Activated T-helper 17 cell treated with anti-CD3 and anti-CD28 coated beads, Interleukin-2, amount 50 U/mL, for 72 hours (primary cell): ENCODE results near the gene GNAO1. TPM values are rescaled to one million over a fixed set of nuclear protein-coding genes. Genes with fewer than 3 reads are reported as not detected.

ENCODE experiments used
- ATAC-seq: fragments of 150-1000 bp; cut with Tn5 transposase; replicated peaks from 2 replicates; pipeline ENCODE4 v1.10.0; 2021; ENCODE audit warnings: mild to moderate bottlenecking, moderate library complexity
- H3K27ac Mint-ChIP-seq: one replicate; pipeline ENCODE4 v1.8.0; 2022; ENCODE audit warnings: mixed read lengths
- H3K27me3 Mint-ChIP-seq: one replicate; pipeline ENCODE4 v1.8.0; 2022; ENCODE audit warnings: mixed read lengths
- H3K36me3 Mint-ChIP-seq: one replicate; pipeline ENCODE4 v1.8.0; 2022; ENCODE audit warnings: low read depth, mild to moderate bottlenecking, mixed read lengths
- H3K4me1 Mint-ChIP-seq: one replicate; pipeline ENCODE4 v1.8.0; 2022; ENCODE audit warnings: mixed read lengths
- H3K4me3 Mint-ChIP-seq: one replicate; pipeline ENCODE4 v1.8.0; 2022; ENCODE audit warnings: mild to moderate bottlenecking, mixed read lengths
- H3K9me3 Mint-ChIP-seq: one replicate; pipeline ENCODE4 v1.8.0; 2022; ENCODE audit warnings: mixed read lengths
- total RNA-seq, 2 donors: library from RNA; stranded (reverse); gene quantifications; one replicate each; pipeline ENCODE4 v1.2.3, GENCODE V29; 2022

The GNAO1 gene
- total RNA-seq, 2 donors from 2014 or later = 0.41 to 0.74 TPM

DNA sequence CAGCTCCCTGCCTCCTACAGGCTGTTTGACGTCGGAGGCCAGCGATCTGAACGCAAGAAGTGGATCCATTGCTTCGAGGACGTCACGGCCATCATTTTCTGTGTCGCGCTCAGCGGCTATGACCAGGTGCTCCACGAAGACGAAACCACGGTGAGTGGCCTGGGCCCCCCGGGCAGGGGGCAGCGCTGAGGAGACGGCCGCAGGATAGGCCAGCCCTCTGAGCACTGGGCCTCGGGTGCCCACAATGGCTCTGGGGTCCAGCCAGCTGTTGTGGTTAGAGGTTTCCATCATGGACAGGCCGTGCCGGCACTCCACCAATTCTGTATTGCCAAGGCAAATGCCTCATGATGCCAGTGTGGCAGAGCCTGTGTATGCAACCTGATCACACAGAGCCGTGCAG, 145.4 kb downstream of the GNAO1 start:
- H3K9me3 Mint-ChIP-seq = no peaks in the 10 kb centered on the region
- no peak overlapping the region for H3K4me3 Mint-ChIP-seq
- ATAC-seq = no peak
- no peaks in the 10 kb centered on the region for H3K27me3 Mint-ChIP-seq
- no peaks in the 10 kb centered on the region for H3K36me3 Mint-ChIP-seq
- H3K4me1 Mint-ChIP-seq = no peaks in the 10 kb centered on the region
- H3K27ac Mint-ChIP-seq = no peak overlapping the region

DNA sequence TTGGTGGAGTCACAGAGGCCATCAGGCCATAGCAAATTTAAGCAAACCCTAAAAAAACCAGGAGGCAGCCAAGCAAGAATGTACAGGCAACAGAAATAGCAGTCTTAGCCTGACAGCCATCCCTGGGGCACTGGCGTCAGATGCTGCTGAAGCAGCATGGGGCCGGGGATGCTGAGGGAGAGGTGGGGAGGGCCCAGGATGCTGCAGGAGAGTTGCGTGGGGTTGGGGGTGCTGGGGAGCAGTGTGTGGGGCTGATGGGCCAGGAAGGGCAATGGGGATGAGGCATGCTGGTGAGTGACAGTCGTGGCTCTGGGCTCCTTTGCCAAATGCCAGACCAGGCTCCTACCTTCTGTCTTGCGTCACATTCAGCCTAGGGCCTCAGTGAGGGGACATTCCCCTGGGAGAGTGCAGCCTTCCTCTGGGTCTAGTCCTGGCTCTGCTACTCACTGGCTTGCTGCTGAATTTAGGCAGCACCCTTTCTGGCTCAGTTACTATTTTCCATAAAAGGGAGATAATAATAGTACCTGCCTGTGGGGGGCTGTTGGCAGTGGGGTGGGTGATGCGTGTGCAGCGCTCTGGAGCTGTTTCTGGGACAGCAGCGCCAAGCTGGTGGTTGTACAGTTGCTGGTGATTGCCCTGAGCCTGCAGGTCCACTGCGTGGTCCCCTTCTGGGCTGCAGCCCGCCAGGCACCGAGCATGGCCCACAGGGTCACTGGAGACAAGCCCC, 146.0 kb downstream of the GNAO1 start:
- Mint-ChIP-seq H3K4me1 (no peaks in the 10 kb centered on the region), H3K9me3 (no peaks in the 10 kb centered on the region), H3K27ac (peak overlapping the region; percentile 33), H3K4me3 (no peak overlapping the region), H3K36me3 (no peaks in the 10 kb centered on the region), H3K27me3 (no peaks in the 10 kb centered on the region)
- ATAC-seq = no peak

DNA sequence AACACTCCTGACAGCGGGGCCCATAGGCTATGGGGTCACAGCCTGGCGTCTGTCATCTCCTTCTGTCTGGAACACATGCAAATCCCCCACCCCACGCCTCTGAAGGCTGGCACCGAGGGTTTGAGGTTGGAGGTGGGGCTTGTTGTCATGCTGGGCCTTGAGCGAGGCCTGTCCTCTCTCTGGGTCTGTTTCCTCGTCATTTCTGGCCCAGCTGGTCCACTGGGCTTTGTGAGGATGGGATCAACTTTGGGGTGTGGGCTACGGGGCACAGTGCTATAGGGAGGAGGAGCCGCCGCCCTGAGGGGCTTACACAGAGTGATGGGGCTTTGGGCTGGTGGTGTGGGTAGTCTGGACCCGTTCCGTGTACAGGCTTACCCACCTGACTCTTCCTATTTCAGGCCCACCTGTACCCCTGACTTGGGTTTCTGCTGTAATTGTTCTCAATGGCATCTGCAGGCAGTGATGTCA, 146.6 kb downstream of the GNAO1 start:
- Mint-ChIP-seq H3K27ac (peak overlapping the region; percentile 33), H3K4me1 (no peaks in the 10 kb centered on the region), H3K27me3 (no peaks in the 10 kb centered on the region), H3K36me3 (no peaks in the 10 kb centered on the region), H3K4me3 (no peak overlapping the region), H3K9me3 (no peaks in the 10 kb centered on the region)
- no peak for ATAC-seq

DNA sequence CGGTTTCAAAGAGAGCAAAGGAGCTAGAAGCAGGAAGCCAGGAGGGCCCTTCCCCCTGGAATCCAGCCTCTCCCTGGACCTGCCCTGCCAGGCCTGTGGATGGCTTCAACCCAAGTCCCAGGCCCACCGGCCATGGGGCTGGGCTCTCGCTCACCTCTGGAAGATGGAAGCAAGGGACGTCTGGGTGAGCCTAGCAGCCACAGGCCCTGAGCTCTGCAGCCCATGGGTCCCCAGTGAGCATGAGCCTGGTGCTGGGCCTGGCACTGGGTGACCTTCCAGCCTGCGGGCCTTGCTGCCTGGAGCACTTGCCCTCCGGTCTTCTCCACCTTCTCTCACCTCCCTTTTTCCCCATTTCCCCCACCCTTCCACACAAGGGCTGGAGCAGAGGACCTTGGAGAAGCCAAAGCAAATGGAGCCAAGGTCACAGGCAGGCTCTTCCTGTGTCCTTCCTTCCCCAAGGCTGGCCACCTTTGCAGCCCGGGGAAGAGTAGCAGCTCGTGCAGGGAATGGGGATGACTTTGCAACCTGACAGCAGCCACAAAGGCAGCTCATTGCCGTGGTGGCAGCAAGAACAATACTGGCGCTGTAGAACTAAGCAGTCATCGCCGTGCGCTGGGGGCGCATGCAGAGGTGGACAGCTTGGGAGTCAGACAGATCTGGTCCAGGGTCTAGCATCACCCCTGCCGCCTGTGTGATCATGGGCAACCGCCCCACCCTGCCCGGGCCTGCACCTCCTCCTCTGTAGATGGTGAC, 147.5 kb downstream of the GNAO1 start:
- H3K9me3 Mint-ChIP-seq = no peaks in the 10 kb centered on the region
- no peaks in the 10 kb centered on the region for H3K36me3 Mint-ChIP-seq
- H3K4me1 Mint-ChIP-seq = no peaks in the 10 kb centered on the region
- ATAC-seq = no peak
- H3K27me3 Mint-ChIP-seq = no peaks in the 10 kb centered on the region
- no peak overlapping the region for H3K27ac Mint-ChIP-seq
- H3K4me3 Mint-ChIP-seq = no peak overlapping the region

DNA sequence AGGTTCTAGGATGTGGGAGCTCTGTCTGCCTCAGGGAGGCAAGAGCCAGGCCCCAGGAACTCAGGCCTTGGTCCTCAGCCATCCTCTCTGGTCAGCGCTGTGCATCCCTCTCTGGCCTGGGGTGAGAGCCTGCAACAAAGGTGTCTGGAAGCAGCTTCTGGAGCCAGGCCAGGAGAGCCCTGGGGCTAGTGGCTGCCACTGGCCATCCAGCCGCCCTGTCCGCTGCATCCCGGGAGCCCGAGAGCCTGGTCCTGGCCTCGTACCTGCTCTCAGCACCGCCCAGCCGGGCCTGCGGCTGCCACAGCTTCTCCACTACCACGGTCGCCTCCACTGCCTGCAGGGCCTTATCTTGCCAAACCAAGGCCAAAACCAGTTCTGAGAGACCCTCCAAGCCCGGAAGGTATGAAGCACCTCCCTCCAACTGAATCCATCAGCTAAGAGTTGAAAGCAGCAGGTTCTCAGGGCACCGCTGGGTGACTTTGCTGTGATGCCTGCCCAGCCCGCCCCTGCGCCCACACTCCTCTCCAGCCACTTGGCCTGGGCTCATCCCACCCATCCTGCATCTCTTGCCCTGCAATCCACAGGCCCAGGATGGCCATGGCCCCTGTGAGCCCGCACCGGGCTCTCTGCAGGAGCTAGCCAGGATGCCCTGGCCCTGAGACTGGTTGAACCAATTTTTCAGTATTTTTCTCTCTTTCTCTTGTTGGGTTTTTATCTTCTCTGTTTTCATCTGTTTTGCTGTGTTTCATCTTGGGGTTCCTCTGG, 148.3 kb downstream of the GNAO1 start:
- ATAC-seq = no peak
- Mint-ChIP-seq H3K27ac (no peak overlapping the region), H3K9me3 (no peaks in the 10 kb centered on the region), H3K36me3 (no peaks in the 10 kb centered on the region), H3K27me3 (no peaks in the 10 kb centered on the region), H3K4me3 (no peak overlapping the region), H3K4me1 (no peaks in the 10 kb centered on the region)

DNA sequence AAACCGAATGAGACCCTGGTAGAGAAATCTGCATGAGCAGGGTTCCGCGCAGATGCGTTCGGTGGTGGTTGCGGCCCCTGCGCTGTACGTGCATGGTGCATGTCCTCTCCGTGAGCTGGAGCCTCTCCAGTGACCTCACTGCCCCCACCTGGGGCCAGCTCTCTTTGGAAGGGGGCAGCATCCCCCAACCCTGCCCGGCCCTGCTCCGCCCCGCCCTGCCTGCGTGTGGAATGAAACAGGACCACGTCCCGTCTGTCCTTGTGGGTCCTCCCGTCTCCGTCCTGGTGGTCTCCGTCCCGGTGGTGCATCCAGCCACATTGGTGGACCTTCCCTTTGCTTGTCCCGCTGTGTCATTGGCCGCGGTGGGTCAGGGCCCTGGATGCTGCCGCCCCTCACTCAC, 149.1 kb downstream of the GNAO1 start:
- Mint-ChIP-seq H3K9me3 (no peaks in the 10 kb centered on the region), H3K4me1 (no peaks in the 10 kb centered on the region), H3K36me3 (no peaks in the 10 kb centered on the region), H3K4me3 (no peak overlapping the region), H3K27ac (no peak overlapping the region), H3K27me3 (no peaks in the 10 kb centered on the region)
- ATAC-seq = no peak

DNA sequence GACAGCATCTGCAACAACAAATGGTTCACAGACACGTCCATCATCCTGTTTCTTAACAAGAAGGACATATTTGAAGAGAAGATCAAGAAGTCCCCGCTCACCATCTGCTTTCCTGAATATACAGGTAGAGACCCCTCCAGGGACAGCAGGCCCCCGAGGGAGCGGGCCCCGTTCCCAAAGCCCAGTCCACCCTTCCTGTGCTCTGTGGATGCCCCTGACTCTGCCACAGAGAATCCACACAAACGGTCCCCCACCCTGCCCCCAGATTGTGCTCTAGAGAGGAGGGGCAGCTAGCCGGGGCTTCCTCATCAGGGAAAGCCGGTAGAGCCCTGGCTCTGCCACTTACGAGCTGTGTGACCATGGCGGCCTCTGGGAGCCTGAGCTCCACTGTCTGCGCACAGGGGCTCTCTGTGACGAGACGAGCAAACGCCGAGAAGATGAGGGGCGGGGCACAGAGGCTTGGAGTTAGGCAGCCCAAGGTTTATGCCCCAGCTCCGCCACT, 149.6 kb downstream of the GNAO1 start:
- Mint-ChIP-seq H3K9me3 (no peaks in the 10 kb centered on the region), H3K36me3 (no peaks in the 10 kb centered on the region), H3K27ac (no peak overlapping the region), H3K27me3 (no peaks in the 10 kb centered on the region), H3K4me1 (no peaks in the 10 kb centered on the region), H3K4me3 (no peak overlapping the region)
- ATAC-seq = no peak

DNA sequence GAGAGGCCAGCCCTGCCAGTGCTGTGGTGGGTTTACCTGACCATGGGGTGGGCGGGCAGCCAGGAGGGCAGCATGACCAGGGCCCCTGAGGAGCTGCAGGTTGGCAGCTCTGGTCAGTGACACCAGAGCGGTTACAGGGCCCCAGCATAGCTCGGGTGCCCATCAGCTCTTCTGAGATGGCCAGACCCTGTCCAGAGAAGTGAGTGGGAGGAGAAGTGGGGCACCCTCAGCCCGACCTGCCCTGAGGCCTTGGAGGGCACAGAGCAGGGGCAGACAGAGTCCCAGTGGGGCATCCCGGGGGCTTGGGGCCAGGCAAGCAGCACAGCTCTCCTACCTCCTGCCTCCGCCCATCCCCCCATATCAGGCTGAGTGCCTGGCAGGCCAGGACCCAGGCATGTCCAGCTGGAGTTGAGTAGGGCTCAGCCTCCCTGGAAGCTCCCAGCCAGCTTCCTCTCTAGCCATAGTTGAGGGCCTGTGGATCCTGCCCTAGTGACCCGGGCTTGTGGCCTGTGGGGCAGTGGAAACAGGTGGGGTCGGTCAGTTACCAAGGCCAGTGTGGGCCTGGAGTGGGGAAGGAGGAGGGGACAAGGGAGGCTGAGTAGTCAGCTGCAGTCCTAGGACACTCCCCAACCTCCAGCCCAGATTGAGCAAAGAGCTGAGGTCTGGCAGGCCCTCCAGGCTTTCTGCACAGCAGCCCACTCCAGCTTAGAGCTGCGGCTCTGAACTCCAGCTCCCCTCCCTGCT, 150.5 kb downstream of the GNAO1 start:
- Mint-ChIP-seq H3K4me3 (no peak overlapping the region), H3K9me3 (no peaks in the 10 kb centered on the region), H3K27ac (no peak overlapping the region), H3K4me1 (no peaks in the 10 kb centered on the region), H3K36me3 (no peaks in the 10 kb centered on the region), H3K27me3 (no peaks in the 10 kb centered on the region)
- no peak for ATAC-seq

DNA sequence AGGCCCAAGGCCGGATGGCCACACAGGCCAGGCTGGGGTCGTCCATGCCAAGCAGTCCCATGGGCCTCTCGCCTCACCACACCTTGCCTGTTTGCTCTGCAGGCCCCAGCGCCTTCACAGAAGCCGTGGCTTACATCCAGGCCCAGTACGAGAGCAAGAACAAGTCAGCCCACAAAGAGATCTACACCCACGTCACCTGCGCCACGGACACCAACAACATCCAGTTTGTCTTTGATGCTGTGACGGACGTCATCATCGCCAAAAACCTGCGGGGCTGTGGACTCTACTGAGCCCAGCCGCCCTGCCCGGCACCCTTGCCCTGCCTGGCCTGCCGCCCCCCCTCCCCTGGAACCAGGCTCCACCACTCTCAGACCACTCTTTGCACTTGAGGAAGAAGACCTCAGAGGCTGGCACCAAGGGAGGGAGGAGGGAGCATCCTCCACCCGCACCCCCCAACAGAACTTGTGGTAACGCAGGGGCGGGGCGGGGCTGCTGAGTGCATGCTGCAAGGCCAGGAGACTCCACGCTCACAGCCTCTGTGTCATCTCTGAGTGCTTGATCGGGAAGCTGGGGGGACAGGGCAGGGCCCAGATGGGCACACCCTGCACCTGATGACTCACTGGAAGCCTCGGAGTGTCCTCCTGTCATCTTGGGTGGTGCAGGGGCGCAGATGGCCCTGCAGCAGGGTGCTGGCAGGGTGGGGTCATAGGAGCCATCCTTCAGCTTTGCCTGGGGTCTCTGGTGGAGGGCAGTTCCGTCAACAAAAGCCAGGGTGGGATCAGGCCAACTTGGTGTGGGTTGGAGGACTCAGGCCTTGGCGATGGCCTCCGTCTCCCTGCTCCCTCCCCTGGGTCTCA, 152.6 kb downstream of the GNAO1 start:
- no peaks in the 10 kb centered on the region for H3K27me3 Mint-ChIP-seq
- no peaks in the 10 kb centered on the region for H3K36me3 Mint-ChIP-seq
- H3K4me3 Mint-ChIP-seq = no peak overlapping the region
- no peaks in the 10 kb centered on the region for H3K4me1 Mint-ChIP-seq
- no peak for ATAC-seq
- H3K27ac Mint-ChIP-seq = no peak overlapping the region
- no peaks in the 10 kb centered on the region for H3K9me3 Mint-ChIP-seq

DNA sequence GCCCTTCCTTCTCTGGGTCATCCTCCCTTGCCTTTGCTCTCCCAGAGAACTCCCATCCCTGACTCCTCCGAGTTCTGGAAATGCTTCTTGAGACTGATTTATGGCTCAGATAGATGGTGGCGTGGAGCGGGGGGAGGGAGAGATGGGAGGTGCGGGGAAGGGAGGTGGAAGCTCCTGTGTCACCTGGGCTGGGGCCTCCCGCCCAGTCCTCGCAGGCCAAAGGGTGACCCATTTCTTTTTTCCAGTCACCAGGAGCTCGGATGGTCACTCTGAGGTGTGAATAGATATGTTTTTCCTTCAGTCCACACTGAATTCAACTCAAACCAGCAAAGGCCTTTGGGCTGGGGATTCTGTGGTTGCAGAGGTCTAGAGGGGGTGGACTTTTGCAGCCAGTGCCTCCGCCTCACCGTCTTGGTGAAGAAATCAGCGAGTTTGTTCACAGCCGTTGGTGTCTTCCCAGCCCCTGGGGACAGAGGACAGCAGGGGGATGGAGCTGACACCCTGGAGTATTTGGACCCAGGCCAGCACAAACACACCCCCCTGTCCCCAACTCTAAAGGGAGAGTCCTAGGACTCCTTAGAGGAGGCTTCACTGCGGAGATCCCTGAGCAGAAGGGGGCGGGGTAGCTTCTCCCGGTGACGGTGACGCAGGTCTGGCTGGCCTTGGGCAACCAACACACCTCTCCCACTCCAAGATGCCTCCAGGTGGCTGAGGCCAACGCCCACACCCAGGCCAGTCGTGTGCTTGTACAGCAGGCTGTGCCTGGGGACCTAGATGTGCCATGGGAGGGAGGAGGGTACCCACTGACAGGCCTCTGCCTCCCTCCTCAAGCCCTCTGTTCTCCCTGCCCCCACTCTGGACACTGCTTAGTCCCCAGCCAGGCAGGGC, 153.5 kb downstream of the GNAO1 start:
- no peaks in the 10 kb centered on the region for H3K27me3 Mint-ChIP-seq
- H3K27ac Mint-ChIP-seq = no peak overlapping the region
- no peaks in the 10 kb centered on the region for H3K4me1 Mint-ChIP-seq
- no peak for ATAC-seq
- no peaks in the 10 kb centered on the region for H3K36me3 Mint-ChIP-seq
- H3K4me3 Mint-ChIP-seq = no peak overlapping the region
- H3K9me3 Mint-ChIP-seq = no peaks in the 10 kb centered on the region

DNA sequence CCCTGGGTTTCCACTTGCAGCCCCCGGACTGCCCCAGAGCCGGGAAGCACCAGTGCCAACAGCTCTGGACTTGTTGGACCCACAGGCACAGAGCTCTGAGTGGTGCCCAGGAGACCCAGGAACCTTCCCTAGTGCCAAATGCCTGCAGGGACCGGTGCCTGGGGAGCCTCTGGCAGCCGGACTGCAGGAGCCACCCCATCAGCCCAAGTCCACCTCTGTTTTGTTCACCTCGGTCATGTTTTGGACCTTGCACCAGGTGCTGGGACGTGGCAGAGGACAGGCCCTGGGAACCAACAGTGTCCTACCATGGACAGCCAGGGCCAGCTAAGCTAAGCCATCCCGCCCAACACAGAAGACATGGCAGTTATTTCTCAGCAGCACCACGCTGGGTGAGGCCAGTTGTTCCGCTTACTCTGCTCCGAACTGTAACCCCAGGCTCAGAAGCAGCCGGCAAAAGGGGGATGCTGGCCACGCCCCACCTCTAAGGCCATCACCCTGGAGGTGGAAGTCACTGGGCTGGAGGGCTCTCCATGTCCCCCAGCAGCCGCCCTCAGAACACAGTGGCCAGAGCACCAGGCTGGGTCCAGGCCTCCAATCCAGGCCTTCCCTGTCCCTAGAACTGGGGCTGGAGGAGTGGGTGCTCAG, 154.2 kb downstream of the GNAO1 start:
- Mint-ChIP-seq H3K4me3 (no peak overlapping the region), H3K27me3 (no peaks in the 10 kb centered on the region), H3K4me1 (no peaks in the 10 kb centered on the region), H3K36me3 (no peaks in the 10 kb centered on the region), H3K9me3 (no peaks in the 10 kb centered on the region), H3K27ac (no peak overlapping the region)
- no peak for ATAC-seq

DNA sequence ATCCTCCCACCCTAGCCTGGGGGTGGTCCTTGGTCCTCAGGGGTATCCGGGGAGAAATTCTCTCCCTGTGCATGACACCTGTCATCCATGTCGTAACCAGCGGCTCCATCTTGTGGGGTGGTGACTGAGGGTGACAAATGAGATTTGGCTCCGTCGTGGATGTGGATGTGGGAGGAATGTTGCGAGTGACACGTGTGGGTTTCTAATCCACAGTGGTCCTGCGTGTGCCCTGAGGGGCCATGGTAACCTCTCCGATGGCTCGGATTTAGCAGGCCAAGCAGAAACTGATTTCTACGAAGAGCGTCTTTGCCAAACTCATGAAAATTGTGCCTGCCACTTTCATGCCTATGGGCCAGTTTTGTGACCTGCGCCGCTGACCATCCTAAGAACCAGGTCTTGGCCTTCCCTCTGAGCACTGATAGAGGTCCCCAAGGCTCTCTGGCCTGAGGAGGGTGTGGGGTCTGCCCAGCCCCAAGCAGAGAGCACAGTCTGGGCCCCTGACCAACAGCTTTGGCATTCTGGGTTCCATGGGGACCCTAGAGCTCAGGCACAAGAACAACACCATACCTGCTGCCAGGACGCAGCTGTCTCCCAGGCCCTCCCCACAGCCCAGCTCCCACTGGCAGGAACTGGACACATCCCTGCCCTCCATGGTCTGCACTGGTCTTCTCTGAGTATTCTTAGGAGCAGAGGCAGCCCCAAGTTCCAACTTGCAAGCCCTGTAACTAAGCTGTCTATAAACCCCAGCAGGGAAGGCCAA, 155.0 kb downstream of the GNAO1 start:
- Mint-ChIP-seq H3K27ac (no peak overlapping the region), H3K27me3 (no peaks in the 10 kb centered on the region), H3K4me3 (no peak overlapping the region), H3K9me3 (no peaks in the 10 kb centered on the region), H3K36me3 (no peaks in the 10 kb centered on the region), H3K4me1 (no peaks in the 10 kb centered on the region)
- no peak for ATAC-seq
